Lower leg skin (tissue), 4 donors: ENCODE results near the gene RPS16. TPM values are rescaled to one million over a fixed set of nuclear protein-coding genes. Genes with fewer than 3 reads are reported as not detected.

Experiments used
- DNase-seq, 2 donors: peaks; one replicate each; pipeline ENCODE4 v3.0.0-alpha.2; 2019; ENCODE audit warnings: low spot score in 2 of 2
- H3K4me3 ChIP-seq: fragments of 200-600 bp; sonication (generic); 2 replicates; pipeline ENCODE4 v1.5.1; 2017; ENCODE audit warnings: mild to moderate bottlenecking, low read depth; ENCODE audit not compliant: poor library complexity, severe bottlenecking
- POLR2A ChIP-seq, 2 donors: fragments of 450-650 bp; IDR thresholded peaks; one replicate each; pipeline ENCODE4 v1.6.1; 2016 to 2017; ENCODE audit warnings: antibody characterized with exemption in 2 of 2, mild to moderate bottlenecking in 1 of 2, moderate library complexity in 1 of 2
- WGBS, 2 donors: methylation state at CpG; one replicate each; pipeline ENCODE4 v1.1.5; 2018; 5-methylcytosine and 5-hydroxymethylcytosine counted together
- intact Hi-C: fragments of 100-400 bp; cut with DNase I; formaldehyde crosslinking; loops from one replicate; pipeline ENCODE4 v1.15.0; 2023; ENCODE audit warnings: low total_unique reads
- microRNA-seq, 2 donors: library from miRNA; unstranded; fragments of <30 nt; microRNA quantifications; one replicate each; pipeline ENCODE4, GENCODE V29; 2016; ENCODE audit warnings: borderline replicate concordance in 2 of 2, borderline number of aligned reads in 1 of 2
- total RNA-seq, 4 donors: library from RNA; depleted of rRNA; stranded (reverse); fragments of >200 nt; gene quantifications; one replicate each; pipeline ENCODE4 v1.1.0, GENCODE V29; 2016
- TF ChIP-seq, protein P1 (sequence below), 3 donors: fragments of 450-650 bp; IDR thresholded peaks; one replicate each; pipeline ENCODE4 v1.5.1; 2016; ENCODE audit warnings: antibody characterized with exemption in 3 of 3, mild to moderate bottlenecking in 3 of 3, moderate library complexity in 2 of 3

RPS16 gene
- total RNA-seq, 4 donors from 2014 or later = 1,726 to 3,026 (median 2,088) TPM

DNA sequence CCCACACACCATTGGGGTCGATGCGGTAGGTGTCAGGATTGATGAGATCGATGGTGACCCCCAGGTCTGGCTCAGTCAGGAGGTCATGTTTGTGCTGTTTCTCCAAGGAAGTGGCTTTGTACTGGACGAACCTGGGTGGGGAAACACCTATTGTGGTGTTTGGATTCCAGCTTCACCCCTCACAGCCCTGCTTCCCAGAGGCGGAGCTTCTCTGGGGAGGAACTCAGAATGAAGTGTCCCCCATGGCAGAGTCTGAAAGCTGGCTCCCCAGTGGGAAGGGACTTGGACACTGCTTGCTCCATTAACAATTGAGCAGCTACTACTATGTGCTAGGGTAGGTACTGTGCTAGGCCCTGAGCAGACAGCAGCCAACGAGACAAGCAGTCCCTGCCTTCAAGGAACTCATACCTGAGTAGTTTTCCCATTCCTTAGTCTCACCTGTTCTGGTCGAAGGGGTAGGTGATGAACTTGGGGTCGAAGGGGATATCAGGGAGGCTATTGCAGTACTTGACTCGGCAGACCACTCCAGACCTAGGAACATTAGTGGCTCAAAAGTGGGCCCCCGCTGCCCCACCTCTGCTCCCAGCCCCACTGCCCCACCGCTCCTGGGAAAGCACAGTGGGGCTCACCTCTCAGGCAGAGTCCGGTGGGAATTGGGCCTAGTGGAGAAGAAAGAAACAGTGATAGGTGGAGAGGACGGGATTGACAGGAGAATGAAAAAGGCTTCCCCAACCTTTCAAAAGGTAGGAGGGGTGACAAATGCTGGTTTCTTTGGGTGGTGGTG is 45.9 kb downstream of the RPS16 start:
- 64 to 65% methylated on average over 13 of the region's 13 CpGs for WGBS, 2 donors

DNA sequence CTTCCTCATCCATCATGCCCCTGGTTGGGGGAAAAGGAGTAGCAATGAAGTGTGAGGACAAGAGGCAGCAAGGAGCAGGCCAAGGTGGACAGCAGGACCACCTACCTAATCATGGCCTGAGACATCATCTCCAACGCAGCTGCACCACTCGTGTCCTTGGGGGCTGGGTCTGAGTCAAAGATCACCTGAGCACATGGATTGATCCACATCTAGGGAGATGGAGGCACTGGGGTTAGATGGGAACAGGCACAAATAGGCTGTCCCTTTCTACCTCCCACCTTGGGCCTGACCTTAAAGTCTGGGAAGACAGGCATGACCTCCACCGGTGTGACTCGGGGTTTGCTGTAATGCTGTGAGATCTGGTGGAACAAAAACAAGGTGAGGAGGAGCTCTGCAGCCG is 47.1 kb downstream of the RPS16 start:
- 79 to 86% methylated on average over 5 of the region's 5 CpGs for WGBS, 2 donors
- intact Hi-C loops = no loop called here

More for the DNA sequence above, 45.9 kb downstream of the RPS16 start:
- no peak for TF ChIP-seq POLR2A (IDR thresholded peaks at IDR 0.05)
- TF ChIP-seq, protein P1, sequence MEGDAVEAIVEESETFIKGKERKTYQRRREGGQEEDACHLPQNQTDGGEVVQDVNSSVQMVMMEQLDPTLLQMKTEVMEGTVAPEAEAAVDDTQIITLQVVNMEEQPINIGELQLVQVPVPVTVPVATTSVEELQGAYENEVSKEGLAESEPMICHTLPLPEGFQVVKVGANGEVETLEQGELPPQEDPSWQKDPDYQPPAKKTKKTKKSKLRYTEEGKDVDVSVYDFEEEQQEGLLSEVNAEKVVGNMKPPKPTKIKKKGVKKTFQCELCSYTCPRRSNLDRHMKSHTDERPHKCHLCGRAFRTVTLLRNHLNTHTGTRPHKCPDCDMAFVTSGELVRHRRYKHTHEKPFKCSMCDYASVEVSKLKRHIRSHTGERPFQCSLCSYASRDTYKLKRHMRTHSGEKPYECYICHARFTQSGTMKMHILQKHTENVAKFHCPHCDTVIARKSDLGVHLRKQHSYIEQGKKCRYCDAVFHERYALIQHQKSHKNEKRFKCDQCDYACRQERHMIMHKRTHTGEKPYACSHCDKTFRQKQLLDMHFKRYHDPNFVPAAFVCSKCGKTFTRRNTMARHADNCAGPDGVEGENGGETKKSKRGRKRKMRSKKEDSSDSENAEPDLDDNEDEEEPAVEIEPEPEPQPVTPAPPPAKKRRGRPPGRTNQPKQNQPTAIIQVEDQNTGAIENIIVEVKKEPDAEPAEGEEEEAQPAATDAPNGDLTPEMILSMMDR (IDR thresholded peaks at IDR 0.05) = no peak
- DNase-seq = peak in 1 of 2 donors; percentile 83
- H3K4me3 ChIP-seq = no peak overlapping the region
- intact Hi-C loops = no loop called here

DNA sequence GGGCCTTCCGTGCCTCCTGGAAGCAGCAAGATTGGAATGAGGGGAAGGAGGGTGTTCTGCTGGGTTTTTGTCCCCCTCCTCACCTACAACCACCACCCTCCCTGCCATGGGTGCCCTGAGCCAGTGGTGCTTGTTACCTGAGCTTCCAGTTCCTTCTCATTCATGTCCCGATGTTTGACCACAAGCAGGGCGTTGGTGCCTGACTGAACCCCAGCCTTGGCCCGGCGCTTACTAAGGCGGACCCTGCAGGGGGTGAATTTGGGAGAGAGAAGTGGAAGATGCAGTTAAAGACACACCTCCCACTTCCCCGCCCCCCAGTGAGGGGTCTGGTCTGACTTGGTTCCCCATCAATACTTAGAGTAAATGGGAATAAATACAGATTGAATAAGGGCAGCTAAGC is 49.2 kb downstream of the RPS16 start:
- peak in 1 of 2 donors; percentile 79 for DNase-seq
- WGBS, 2 donors = 76 to 83% methylated on average over 7 of the region's 7 CpGs
- intact Hi-C loops = no loop called here
- TF ChIP-seq, protein P1 (IDR thresholded peaks at IDR 0.05) = no peak
- no peak for TF ChIP-seq POLR2A (IDR thresholded peaks at IDR 0.05)
- H3K4me3 ChIP-seq = no peak overlapping the region

More for the DNA sequence above, 47.1 kb downstream of the RPS16 start:
- no peak for DNase-seq
- TF ChIP-seq POLR2A (IDR thresholded peaks at IDR 0.05) = no peak
- TF ChIP-seq, protein P1 (IDR thresholded peaks at IDR 0.05) = no peak
- H3K4me3 ChIP-seq = no peak overlapping the region

DNA sequence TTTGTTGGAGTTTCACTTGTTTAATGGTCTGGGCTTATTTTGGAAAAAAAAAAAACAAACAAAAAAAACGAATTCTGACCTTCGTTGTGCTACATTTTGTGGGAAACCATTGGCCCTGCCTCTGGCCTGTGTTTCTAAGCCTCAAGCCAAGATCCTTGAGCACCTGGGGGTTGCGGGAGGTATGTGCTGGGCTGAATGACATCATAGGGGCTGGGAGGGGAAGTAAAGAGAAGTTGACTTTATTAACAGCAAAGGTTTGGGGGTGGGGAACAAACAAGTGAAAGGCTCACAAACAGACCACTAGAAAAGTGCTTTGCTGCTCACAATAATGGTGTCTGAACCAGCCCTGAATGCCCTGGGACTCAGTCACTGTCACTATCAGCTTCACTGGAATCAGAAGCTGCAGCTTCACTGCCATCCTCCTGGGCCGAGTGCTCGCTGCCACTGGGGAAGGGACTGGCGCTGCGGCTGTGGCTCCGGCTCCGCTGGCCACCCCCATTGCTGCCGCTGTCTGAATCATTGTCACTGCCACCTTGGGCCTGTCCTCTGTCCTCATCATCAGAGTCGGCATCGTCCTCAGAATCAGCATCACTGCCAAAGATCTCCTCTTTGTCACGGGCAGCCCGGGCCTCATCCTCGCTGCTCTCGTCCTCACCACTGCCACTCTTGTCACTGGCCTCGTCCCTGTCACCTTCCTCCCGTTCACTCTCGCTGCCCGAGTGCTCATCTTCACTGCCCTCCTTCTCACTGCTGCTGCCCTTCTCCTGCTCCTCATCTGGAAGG is 49.9 kb downstream of the RPS16 start:
- WGBS, 2 donors = 78 to 81% methylated on average over 20 of the region's 20 CpGs

DNA sequence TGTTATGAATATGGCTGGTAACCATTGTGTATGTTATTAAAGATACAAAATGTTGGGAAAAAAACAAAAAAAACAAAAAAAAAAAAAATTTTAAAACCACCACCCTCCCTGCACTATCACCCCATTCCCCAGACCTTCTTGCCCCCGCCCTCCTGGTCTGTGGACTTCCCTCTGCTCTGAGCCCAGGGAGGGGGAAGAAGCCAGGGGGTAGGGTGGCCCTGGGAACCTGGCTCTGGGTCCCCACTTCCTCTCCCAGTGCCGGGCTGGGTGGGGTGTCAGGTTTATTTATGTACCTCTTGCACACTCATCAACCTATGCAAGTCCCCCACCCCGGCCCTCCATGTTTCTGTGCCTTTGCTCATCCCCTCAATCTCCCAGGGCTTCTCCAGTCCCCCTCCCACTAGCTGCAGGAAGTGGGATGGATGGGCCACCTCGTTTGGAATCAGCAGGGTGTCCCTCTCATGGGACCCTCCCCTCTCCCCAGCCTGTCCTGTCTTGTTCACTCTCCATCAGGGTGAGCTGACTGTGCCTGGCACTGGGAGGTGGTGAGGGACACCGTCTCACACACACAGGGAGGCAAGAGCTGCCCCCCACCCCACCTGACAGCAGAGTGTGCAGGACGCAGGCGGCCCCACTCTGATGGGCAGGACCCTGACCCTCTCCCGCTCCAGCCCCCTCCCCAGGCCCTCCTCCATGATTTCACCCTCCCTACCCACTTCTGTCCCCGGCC is 50.7 kb downstream of the RPS16 start:
- WGBS, 2 donors = 67% methylated on average over 9 of the region's 9 CpGs
- intact Hi-C loops = no loop called here
- H3K4me3 ChIP-seq = no peak overlapping the region
- TF ChIP-seq POLR2A (IDR thresholded peaks at IDR 0.05) = no peak
- no peak for DNase-seq

More for the DNA sequence above, 49.9 kb downstream of the RPS16 start:
- H3K4me3 ChIP-seq = no peak overlapping the region
- intact Hi-C loops = no loop called here
- TF ChIP-seq, protein P1 (IDR thresholded peaks at IDR 0.05) = no peak
- no peak for TF ChIP-seq POLR2A (IDR thresholded peaks at IDR 0.05)
- DNase-seq = peak in 1 of 2 donors; percentile 83

Small RNA genes lying within 50 kb of the gene (microRNA-seq; reads per million reads assigned to microRNA genes)
- gene MIR4530 = 0 reads per million in 2 donors

Other genes with a start within 250 kb of the RPS16 start
- 100 to 1,000 TPM; 367 to 798 (median 407) TPM for gene NCCRP1, start 239.0 kb downstream of the RPS16 start, total RNA-seq
- gene SYCN, start 231.7 kb downstream of the RPS16 start, total RNA-seq = not detected
- gene IFNL3, start 190.9 kb downstream of the RPS16 start, total RNA-seq = not detected
- gene IFNL4, start 187.1 kb downstream of the RPS16 start, total RNA-seq = not detected
- not detected for gene IFNL2, start 167.6 kb downstream of the RPS16 start, total RNA-seq
- not detected for gene IFNL1, start 139.5 kb downstream of the RPS16 start, total RNA-seq
- gene LRFN1, start 115.1 kb downstream of the RPS16 start, total RNA-seq = 1 to 10 TPM in 2 of 4 donors, under 1 TPM in 2; 0.46 to 3.5 (median 1.5) TPM
- gene GMFG, start 99.9 kb downstream of the RPS16 start, total RNA-seq = 10 to 100 TPM in 2 of 4 donors, 1 to 10 TPM in 1, under 1 TPM in 1; 0.72 to 12.6 (median 8.8) TPM
- gene SAMD4B, start 93.5 kb downstream of the RPS16 start, total RNA-seq = 100 to 1,000 TPM; 102 to 132 (median 118) TPM
- gene PAF1, start 44.8 kb downstream of the RPS16 start, total RNA-seq = 10 to 100 TPM; 22.4 to 48.0 (median 36.3) TPM
- gene MED29, start 44.6 kb downstream of the RPS16 start, total RNA-seq = 10 to 100 TPM; 30.3 to 35.8 (median 33.3) TPM
- 100 to 1,000 TPM; 170 to 536 (median 280) TPM for gene ZFP36, start 29.1 kb downstream of the RPS16 start, total RNA-seq
- 1 to 10 TPM; 3.0 to 6.4 (median 4.3) TPM for gene PLEKHG2, start 23.3 kb downstream of the RPS16 start, total RNA-seq
- 100 to 1,000 TPM in 1 of 4 donors, 10 to 100 TPM in 3; 70.0 to 102 (median 77.3) TPM for gene SUPT5H, start 9.6 kb upstream of the RPS16 start, total RNA-seq
- gene TIMM50, start 44.9 kb upstream of the RPS16 start, total RNA-seq = 10 to 100 TPM; 35.0 to 41.9 (median 37.1) TPM
- gene DLL3, start 63.0 kb upstream of the RPS16 start, total RNA-seq = under 1 TPM in 1 of 4 donors, not detected in 3; 0.10 TPM
- gene SELENOV, start 79.2 kb upstream of the RPS16 start, total RNA-seq = not detected
- 1 to 10 TPM in 2 of 4 donors, under 1 TPM in 2; 0.56 to 1.5 (median 1.0) TPM for gene EID2B, start 96.9 kb upstream of the RPS16 start, total RNA-seq
- 10 to 100 TPM; 12.4 to 19.0 (median 14.3) TPM for gene EID2, start 104.2 kb upstream of the RPS16 start, total RNA-seq
- gene LGALS13, start 166.6 kb upstream of the RPS16 start, total RNA-seq = not detected
- not detected for gene LGALS16, start 220.0 kb upstream of the RPS16 start, total RNA-seq